ENCODE results near the gene PSMB5.

The PSMB5 gene

GRCh38 chr14:22977684-22978486, 56.8 kb downstream of the PSMB5 start:
- peaks cover 39% of the 10 kb centered on the region for H3K4me1 ChIP-seq (ENCODE audit: insufficient read depth, low read length)
- H2AFZ ChIP-seq (ENCODE audit: low read depth, low read length) = no peak overlapping the region
- DNase-seq = no peak
- H4K20me1 ChIP-seq (ENCODE audit: insufficient read depth, low read length) = peaks cover 14% of the 10 kb centered on the region
- peaks cover 37% of the 10 kb centered on the region for H3K36me3 ChIP-seq (ENCODE audit: insufficient read depth, low read length)
- H3K27ac ChIP-seq (ENCODE audit: low read length) = no peak overlapping the region
- TF ChIP-seq EZH2 (IDR thresholded peaks at IDR 0.05; ENCODE audit: borderline replicate concordance, low read depth, low read length, severe bottlenecking) (no peak), CTCF (IDR thresholded peaks at IDR 0.05; ENCODE audit: borderline replicate concordance, extremely low read depth, low read length, poor library complexity, severe bottlenecking) (no peak)
- H3K4me2 ChIP-seq (ENCODE audit: insufficient read depth, low read length) = no peak overlapping the region
- no peak overlapping the region for H3K4me3 ChIP-seq (ENCODE audit: low read depth in 1 of 2, low read length in 2 of 2)
- ATAC-seq (ENCODE audit: insufficient read depth, low read depth) = no peak
- H3K27me3 ChIP-seq (ENCODE audit: insufficient read depth, low read length, poor library complexity) = no peaks in the 10 kb centered on the region
- peaks cover 12% of the 10 kb centered on the region; the same call in 1 of the 2 replicates for H3K79me2 ChIP-seq (ENCODE audit: insufficient read depth, low read length)
- no peak overlapping the region for H3K9ac ChIP-seq (ENCODE audit: low read depth, low read length)
- H3K9me3 ChIP-seq (ENCODE audit: insufficient read depth, low read length, severe bottlenecking) = no peaks in the 10 kb centered on the region

DNA sequence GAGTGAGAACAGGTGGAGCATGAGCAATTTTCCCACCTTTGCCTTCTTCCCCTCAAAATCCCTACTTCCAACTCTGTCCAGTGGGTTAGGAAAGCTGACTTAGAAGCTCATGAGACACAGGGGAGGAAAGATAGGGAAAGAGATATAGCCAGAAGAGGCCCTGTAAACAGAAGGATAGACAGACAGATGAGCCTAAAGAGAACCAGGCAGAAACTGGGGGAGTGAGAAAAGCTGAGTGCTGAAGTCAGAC, 57.3 kb downstream of the PSMB5 start:
- DNase-seq = no peak
- H3K79me2 ChIP-seq (ENCODE audit: insufficient read depth, low read length) = peaks cover 12% of the 10 kb centered on the region; the same call in 1 of the 2 replicates
- no peaks in the 10 kb centered on the region for H3K9me3 ChIP-seq (ENCODE audit: insufficient read depth, low read length, severe bottlenecking)
- no peak overlapping the region for H3K9ac ChIP-seq (ENCODE audit: low read depth, low read length)
- H3K27me3 ChIP-seq (ENCODE audit: insufficient read depth, low read length, poor library complexity) = no peaks in the 10 kb centered on the region
- H3K4me2 ChIP-seq (ENCODE audit: insufficient read depth, low read length) = no peak overlapping the region
- peaks cover 41% of the 10 kb centered on the region for H3K36me3 ChIP-seq (ENCODE audit: insufficient read depth, low read length)
- no peak overlapping the region for H3K4me3 ChIP-seq (ENCODE audit: low read depth in 1 of 2, low read length in 2 of 2)
- no peak for TF ChIP-seq EZH2 (IDR thresholded peaks at IDR 0.05; ENCODE audit: borderline replicate concordance, low read depth, low read length, severe bottlenecking)
- TF ChIP-seq CTCF (IDR thresholded peaks at IDR 0.05; ENCODE audit: borderline replicate concordance, extremely low read depth, low read length, poor library complexity, severe bottlenecking) = no peak
- no peak for ATAC-seq (ENCODE audit: insufficient read depth, low read depth)
- H3K4me1 ChIP-seq (ENCODE audit: insufficient read depth, low read length) = peaks cover 35% of the 10 kb centered on the region
- no peak overlapping the region for H3K27ac ChIP-seq (ENCODE audit: low read length)
- H2AFZ ChIP-seq (ENCODE audit: low read depth, low read length) = no peak overlapping the region
- H4K20me1 ChIP-seq (ENCODE audit: insufficient read depth, low read length) = peaks cover 14% of the 10 kb centered on the region

DNA sequence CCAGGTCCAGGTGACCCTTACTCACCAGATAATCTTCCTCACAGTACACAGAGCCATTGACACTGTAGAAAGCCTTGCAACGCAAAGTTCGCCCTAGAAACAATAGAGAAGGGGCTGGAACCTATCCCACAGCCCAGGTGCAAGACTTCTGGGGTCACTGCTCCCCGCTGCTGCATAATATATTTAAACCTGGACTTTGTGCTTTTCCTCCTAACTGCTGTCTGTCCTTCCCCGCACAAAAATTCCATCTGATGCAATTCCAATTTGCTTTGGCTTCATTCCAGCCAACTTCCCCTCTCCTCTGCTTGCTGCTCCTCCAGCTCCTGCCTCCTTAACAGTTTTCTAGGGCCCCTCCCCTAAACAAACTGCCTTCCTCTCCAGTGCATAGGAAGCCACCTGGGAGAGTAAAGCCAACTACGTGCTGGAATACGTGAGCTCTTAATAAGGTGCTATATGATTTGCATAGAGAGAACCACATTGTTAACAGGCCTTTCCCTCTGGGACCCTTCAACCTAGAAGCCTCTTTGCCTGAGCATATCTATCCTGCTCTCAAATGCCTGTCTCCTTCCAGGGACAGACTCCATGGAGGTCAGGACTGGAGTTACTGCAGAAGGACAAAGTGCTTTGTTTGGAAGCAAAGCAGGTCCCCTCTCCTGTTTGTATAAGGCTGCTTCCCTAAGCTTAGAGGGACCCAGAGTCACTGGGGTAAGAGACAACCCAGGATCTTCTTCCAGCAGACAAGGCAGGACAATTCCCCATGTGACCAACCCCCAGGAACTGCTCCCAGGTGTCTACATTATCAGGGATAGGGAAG, 57.9 kb downstream of the PSMB5 start:
- TF ChIP-seq CTCF (IDR thresholded peaks at IDR 0.05; ENCODE audit: borderline replicate concordance, extremely low read depth, low read length, poor library complexity, severe bottlenecking) (no peak), EZH2 (IDR thresholded peaks at IDR 0.05; ENCODE audit: borderline replicate concordance, low read depth, low read length, severe bottlenecking) (no peak)
- Histone ChIP-seq H3K36me3 (ENCODE audit: insufficient read depth, low read length) (peaks cover 41% of the 10 kb centered on the region), H3K9ac (ENCODE audit: low read depth, low read length) (no peak overlapping the region), H3K4me1 (ENCODE audit: insufficient read depth, low read length) (peaks cover 30% of the 10 kb centered on the region), H3K4me2 (ENCODE audit: insufficient read depth, low read length) (no peak overlapping the region), H2AFZ (ENCODE audit: low read depth, low read length) (no peak overlapping the region), H3K27ac (ENCODE audit: low read length) (no peak overlapping the region), H3K79me2 (ENCODE audit: insufficient read depth, low read length) (peaks cover 8% of the 10 kb centered on the region; the same call in 1 of the 2 replicates), H3K9me3 (ENCODE audit: insufficient read depth, low read length, severe bottlenecking) (no peaks in the 10 kb centered on the region), H3K27me3 (ENCODE audit: insufficient read depth, low read length, poor library complexity) (no peaks in the 10 kb centered on the region), H3K4me3 (ENCODE audit: low read depth in 1 of 2, low read length in 2 of 2) (no peak overlapping the region), H4K20me1 (ENCODE audit: insufficient read depth, low read length) (peaks cover 14% of the 10 kb centered on the region)
- DNase-seq (no peak), ATAC-seq (ENCODE audit: insufficient read depth, low read depth) (no peak)

Measured in DND-41 (cell line).